NCI-H2107 treated with DMSO at 0.1 percent for 48 hours (cell line): ENCODE results near the gene PBLD.
"Not testable (repeated sequence)": the region's sequence is repeated elsewhere in the genome, so short reads cannot be mapped to it uniquely, and the experiment has no call there.

ENCODE experiments used
- DNase-seq: peaks from one replicate; lab custom pipeline; 2025; ENCODE audit not compliant: unreplicated experiment; lab: John Stamatoyannopoulos, UW

PBLD gene

GRCh38 chr10:68331455-68332258, 1.1 kb downstream of the PBLD start, which contains the start of gene HNRNPH3:
HNRNPH3 (plus strand) TSS chr10:68332064; CDS start chr10:68337222, 5,158 bp downstream.
- DNase-seq = peak; percentile 79

- DNase-seq = no peak
Observed at GRCh38 chr10:68330852-68331454, 1.8 kb downstream of the PBLD start.

GRCh38 chr10:68329506-68329861, 3.2 kb downstream of the PBLD start:
- no peak for DNase-seq

- DNase-seq = peak; percentile 79
Observed at GRCh38 chr10:68327889-68328786, 4.6 kb downstream of the PBLD start.

GRCh38 chr10:68324396-68324795, 8.3 kb downstream of the PBLD start:
- not testable (repeated sequence) for DNase-seq

- no peak for DNase-seq
Observed at GRCh38 chr10:68318331-68319059, 14.2 kb downstream of the PBLD start.

- no peak for DNase-seq
Observed at GRCh38 chr10:68315582-68315981, 17.1 kb downstream of the PBLD start.

- DNase-seq = not testable (repeated sequence)
Observed at GRCh38 chr10:68314930-68315329, 17.8 kb downstream of the PBLD start.

GRCh38 chr10:68310531-68310930, 22.2 kb downstream of the PBLD start:
- DNase-seq = no peak

GRCh38 chr10:68305854-68306253, 26.9 kb downstream of the PBLD start:
- DNase-seq = no peak

GRCh38 chr10:68303849-68304412, 28.8 kb downstream of the PBLD start:
- DNase-seq = no peak

GRCh38 chr10:68302871-68303270, 29.9 kb downstream of the PBLD start:
- DNase-seq = no peak

GRCh38 chr10:68302503-68302823, 30.3 kb downstream of the PBLD start:
- DNase-seq = no peak

GRCh38 chr10:68301790-68302502, 30.8 kb downstream of the PBLD start:
- peak; percentile 29 for DNase-seq

GRCh38 chr10:68301301-68301700, 31.4 kb downstream of the PBLD start:
- DNase-seq = no peak

GRCh38 chr10:68296843-68297663, 35.7 kb downstream of the PBLD start:
- no peak for DNase-seq

- DNase-seq = no peak
Observed at GRCh38 chr10:68290736-68291135, 42.0 kb downstream of the PBLD start.

GRCh38 chr10:68288717-68289116, 44.0 kb downstream of the PBLD start:
- no peak for DNase-seq
